Activated CD4-positive, alpha-beta T cell treated with anti-CD3 and anti-CD28 coated beads, Interleukin-2, amount 50 U/mL, for 1 hour (primary cell): ENCODE data around the gene RRP1B.
"Not testable (repeated sequence)": the region's sequence is repeated elsewhere in the genome, so short reads cannot be mapped to it uniquely, and the experiment has no call there.

Source experiments
- DNase-seq: peaks from one replicate; pipeline ENCODE4 v3.0.0-alpha.2; 2020

The RRP1B gene

DNA sequence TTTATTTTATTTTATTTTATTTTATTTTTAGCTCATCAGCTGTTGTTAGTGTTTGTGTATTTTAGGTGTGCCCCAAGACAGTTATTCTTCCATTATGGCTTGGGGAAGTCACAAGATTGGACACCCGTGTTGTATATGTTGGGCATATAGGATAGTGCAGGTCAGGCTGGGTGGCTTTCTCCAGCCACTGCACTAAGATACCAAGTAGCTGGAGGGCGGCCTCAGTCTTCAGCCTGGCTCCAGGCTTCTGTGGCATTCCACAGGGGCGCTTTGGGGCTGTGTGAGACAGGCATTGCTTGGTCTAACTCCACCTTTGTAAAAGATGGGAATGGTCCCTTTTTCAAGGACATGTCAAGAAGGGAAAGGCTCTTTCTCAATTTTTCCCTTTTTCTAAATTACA lies 16.5 kb downstream of the RRP1B start:
- no peak for DNase-seq

DNA sequence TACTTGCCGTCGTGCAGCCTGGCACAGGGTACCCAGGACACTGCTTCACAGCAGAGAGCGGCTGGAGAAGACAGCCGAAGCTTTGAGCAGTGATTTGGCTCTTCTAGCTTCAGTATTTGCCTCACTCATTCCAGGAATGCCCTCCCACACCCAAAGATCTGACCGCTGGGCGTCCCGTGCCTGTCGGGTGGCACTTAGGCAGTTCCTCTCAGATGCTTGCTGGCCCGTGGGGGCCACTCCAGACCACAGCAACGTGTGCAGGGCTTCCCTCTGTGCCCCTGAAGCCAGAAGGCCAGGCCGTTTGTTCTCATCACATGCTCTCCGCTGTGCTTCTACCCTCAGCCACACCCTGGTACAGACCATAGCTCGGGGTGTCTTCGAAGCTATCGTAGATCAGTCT lies 17.0 kb downstream of the RRP1B start:
- no peak for DNase-seq

DNA sequence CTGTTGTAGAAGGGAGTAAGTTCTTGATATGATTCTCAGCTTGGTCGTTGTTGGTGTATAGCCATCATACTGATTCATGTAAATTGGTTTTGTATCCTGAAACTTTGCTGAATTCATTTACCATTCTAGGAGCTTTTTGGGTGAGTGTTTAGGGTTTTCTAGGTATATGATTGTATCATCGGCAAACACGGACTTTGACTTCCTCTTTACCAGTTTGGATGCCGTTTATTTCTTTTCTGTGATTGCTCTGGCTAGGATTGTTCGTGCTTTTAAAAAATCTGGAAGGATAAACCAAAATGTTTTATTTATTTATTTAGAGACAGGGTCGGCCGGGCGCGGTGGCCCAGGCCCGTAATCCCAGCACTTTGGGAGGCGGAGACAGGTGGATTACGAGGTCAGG lies 20.6 kb downstream of the RRP1B start:
- DNase-seq = no peak

DNA sequence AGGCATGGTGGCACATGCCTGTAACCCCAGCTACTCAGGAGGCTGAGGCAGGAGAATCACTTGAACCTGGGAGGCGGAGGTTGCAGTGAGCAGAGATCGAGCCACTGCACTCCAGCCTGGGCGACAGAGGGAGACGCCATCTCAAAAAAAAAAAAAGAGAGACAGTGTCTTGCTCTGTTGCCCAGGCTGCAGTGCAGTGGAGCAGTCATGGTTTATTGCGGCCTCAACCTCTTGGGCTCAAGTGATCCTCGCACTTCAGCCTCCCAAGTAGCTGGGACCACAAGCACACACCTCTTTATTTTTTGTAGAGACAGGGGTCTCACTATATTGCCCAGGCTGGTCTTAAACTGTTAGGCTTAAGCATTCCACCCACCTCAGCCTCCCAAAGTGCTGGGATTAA lies 21.1 kb downstream of the RRP1B start:
- not testable (repeated sequence) for DNase-seq

DNA sequence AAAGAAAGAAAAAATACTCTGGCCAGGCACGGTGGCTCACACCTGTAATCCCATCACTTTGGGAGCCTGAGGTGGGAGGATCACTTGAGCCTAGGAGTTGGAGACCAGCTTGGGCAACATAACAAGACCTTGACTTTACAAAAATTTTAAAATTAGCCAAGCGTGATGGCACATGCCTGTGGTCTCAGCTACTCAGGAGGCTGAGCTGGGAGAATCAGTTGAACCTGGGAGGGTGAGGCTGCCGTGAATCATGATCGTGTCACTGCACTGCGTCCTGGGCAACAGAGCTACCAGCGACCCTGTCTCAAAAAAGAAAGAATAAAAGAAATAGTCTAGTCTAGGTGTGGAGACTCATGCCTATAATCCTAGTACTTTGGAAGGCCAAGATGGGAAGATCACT lies 22.3 kb downstream of the RRP1B start:
- no peak for DNase-seq

DNA sequence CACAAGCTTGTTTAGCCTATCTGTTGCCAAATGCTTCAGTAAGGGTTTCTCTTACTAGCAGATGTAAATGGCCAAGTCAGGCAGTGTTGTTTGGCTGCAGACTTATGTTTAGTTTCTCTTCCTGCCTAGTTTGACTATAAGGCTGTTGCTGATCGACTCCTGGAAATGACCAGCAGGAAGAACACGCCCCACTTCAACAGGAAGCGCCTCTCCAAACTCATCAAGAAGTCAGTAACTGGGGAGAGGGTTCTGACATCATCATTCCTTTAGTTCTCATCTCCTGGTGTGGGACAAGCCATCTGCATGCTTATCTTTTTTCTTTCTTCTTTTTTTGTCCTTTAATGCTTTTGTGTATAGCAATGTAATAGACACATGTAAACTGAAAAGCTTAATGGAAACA lies 25.1 kb downstream of the RRP1B start:
- no peak for DNase-seq

DNA sequence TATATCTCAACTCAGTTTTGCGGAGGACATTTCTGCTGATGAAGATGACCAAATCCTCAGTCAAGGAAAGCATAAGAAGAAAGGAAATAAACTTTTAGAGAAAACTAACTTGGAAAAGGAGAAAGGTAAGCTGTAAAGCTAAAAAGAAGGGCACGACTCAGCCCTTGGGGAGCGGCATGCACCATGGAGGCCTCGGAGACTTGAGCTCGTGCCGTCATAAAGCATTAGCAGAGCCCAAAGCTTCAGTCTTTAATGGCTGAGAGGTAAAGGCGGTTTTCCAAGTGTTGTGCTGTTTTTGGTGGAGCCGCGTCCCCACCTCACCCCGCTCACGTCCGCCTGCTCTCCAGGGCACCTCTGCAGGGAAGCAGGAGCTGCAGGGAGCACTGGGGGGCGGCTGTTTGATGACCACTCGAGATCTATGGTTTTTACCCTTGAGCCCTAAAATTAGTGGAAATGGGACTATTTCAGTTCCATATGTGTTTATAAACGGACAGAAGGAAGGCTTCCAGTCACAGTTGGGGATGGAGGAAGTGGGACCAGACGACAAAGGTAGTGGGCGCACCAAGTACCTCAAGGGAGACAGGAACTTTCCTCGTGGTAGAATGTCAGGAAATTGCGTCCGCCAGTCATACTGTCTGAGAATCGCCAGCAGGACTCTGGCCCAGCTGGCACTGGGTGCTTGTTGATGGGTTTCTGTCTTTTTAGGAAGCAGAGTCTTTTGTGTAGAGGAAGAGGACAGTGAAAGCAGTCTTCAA lies 27.6 kb downstream of the RRP1B start:
- no peak for DNase-seq

DNA sequence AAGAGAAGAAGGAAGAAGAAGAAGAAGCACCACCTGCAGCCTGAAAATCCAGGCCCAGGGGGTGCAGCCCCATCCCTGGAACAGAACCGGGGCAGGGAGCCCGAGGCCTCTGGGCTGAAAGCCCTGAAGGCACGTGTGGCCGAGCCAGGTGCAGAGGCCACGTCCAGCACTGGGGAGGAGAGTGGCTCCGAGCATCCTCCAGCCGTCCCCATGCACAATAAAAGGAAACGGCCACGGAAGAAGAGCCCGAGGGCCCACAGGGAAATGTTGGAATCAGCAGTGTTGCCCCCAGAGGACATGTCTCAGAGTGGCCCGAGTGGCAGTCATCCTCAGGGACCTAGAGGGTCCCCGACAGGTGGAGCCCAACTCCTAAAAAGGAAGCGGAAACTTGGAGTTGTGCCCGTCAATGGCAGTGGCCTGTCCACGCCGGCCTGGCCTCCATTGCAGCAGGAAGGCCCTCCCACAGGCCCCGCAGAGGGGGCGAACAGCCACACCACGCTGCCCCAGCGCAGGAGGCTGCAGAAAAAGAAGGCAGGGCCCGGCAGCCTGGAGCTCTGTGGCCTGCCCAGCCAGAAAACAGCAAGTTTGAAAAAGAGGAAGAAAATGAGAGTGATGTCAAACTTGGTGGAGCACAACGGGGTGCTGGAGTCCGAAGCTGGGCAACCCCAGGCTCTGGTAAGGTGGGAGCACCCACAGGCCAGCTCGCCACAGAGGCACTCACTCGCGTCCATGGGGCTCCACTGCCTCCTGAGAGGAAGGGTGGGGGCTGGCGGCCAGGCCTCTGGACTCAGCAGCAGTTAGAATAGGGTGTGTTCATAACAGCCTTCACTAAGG lies 28.4 kb downstream of the RRP1B start:
- DNase-seq = no peak

DNA sequence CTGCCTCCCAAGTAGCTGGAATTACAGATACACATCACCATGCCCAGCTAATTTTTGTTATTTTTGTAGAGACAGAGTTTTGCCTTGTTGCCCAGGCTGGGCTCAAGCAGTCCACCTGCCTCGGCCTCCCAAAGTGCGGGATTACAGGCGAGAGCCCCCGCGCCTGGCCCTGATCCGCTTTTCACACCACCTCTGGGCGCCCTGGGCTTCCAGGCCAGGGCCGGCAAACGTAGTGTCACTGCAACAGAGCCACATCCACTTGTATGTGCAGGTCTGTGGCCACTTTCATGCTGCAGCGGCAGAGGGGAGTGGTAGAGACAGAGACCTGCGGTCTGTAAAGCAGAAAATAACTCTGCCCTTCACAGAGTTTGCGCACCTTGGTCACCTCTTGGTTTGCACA lies 29.5 kb downstream of the RRP1B start:
- no peak for DNase-seq

DNA sequence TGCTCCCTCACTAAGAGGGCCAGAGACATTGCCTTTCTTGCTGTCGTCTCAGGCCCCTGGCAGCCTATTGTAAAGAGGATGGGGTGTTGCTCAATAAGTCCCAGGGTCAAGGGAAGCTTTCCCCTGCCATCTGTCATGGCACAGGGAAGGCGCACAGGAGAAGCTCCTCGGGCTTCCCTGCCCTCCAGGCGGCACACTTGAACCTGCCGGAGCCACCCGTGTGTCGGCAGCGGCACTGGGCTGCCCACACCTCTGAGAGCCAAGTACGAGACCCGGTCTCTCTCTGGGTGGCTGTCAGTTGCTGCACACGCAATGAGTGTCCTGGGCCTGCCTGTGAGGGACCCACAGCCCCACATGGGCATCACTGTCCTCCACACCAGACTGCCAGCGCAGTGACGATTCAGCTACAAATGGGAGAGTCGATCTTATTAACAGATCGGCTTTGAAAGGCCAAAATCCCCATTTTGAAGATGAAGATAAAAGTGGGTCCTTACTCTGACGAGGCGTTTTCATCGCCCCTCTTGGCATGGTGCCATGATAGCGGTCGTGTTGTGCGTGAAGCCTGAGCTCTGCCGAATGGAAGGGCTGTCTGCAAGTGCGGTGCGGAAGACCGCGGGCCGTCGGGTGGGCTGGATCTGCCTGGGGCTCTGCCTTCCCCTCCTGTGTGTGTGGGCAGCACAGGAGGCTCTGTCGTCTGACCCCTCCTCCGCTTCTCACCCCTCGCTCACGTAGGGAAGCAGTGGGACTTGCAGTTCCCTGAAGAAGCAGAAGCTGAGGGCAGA lies 30.4 kb downstream of the RRP1B start:
- no peak for DNase-seq

DNA sequence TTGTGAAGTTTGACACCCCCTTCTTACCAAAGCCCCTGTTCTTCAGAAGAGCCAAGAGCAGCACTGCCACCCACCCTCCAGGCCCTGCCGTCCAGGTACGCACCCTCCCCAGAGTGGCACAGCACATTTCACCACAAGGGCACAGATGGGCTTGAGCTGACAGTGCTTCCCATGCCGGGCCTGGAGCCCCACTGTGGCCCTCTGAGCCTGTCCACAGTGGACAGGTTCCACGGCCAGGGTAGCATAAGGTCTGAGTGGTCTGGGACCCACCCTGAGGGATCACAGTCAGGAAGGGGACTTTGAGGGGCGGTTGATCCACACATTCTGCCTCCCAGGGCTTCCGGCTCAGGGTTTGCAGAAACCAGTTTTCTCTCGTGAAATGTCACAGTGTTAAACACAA lies 31.0 kb downstream of the RRP1B start:
- no peak for DNase-seq

DNA sequence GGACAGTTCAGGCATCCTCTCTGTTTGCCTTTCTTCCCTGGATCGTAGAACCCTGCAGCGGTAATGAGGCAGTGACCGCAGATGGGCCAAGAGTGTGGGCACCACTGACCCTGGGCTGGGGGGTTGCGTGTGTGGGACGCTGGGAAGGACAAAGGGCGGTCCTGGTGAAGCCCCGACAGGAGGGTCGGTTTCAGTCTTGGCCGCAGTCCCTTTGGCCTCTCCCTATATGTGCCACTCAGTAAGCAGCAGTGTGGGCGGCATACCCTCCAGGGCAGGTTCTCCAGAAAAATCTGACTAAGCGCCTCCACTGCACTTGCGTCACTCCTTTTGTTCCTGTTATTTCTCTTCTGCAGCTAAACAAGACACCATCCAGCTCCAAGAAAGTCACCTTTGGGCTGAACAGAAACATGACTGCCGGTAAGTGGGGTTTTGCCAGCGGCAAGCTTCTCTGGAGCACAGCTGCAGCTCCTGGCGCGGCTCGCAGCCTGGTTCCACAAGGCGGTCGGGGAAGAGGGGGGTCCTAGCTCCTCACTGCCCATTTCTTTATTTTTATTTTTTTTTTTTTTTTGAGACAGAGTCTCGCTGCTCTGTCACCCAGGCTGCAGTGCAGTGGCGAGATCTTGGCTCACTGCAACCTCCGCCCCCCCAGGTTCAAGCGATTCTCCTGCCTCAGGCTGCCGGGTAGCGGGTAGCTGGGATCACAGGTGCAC lies 31.9 kb downstream of the RRP1B start:
- no peak for DNase-seq

DNA sequence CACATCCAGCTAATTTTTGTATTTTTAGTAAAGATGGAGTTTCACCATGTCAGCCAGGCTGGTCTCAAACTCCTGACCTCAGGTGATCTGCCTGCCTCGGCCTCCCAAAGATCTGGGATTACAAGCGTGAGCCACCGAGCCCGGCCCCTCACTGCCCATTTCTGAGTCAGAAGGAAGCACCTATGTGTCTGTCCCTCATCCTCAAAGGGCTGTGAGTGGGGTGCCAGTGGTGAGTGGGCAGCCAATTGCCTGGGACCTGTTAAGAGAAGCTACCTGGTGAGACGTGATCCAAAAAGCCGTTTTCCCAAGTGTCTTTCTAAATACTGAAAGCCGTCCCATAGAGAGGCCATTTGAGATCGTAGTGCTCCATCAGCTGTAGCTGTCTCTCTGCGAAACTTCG lies 32.4 kb downstream of the RRP1B start:
- DNase-seq = no peak

DNA sequence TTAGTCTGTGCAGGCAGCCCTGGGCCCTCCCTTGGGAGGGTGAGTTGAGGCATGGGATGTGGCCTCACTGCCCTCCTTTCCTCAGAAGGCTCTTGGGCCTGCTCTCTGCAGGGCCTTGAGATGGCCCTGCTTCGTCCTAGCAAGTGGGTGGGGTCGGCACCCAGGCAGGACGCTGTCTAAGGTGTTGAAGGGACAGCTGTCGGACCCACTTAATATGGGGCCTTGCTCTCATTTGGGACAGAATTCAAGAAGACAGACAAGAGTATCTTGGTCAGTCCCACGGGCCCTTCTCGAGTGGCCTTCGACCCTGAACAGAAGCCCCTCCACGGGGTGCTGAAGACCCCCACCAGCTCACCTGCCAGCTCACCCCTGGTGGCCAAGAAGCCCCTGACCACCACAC lies 33.6 kb downstream of the RRP1B start:
- no peak for DNase-seq

DNA sequence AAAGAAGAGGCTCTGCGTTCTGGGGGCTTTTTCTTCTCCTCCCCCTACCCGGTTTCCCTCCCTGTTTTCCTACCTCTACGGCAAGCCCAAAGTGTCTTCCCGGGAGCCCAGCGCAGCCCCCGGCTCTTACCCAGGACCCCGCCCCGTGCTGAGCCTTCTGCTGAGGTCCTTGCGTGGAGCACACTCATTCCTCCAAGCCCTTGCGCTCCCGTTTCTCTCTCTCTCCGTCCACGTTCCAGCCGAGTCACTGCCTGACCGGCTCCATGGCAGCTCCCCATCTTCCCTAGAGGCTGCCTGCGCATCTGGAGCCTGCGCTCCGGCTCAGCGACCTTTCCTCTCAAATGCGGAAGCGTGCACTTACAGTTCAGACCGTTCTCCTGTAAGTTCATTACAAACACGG lies 34.6 kb downstream of the RRP1B start:
- no peak for DNase-seq

DNA sequence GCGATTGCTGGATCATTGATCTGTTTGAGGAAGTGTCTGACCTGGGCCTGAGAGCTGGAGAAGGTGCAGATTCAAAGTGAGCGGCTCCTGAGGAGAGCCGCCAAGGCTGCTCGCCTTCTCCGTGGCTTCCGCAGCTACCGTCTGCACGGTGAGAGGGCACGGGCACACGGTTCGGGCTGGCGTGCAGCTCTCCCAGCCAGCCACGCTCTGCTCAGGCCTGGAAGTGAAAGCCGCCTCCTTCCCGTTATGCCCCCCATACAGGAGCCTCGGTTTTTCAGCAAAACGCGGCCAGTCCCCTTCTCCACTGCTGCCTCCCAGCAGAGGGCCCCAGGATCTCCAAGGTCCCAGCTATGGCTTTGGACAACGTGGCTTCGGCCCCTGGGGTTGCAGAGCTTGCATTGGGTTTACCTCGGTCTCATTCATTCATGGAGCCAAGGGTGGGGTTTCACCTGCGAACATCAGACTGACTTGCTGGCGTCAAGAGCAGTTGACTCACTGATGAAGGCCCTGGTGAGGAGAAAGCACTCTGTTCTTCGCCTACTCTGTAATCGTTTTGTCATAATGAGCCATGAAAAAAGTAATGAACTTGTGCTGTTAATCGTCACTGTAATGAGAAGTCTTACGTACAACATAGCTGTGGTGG lies 35.2 kb downstream of the RRP1B start:
- no peak for DNase-seq

DNA sequence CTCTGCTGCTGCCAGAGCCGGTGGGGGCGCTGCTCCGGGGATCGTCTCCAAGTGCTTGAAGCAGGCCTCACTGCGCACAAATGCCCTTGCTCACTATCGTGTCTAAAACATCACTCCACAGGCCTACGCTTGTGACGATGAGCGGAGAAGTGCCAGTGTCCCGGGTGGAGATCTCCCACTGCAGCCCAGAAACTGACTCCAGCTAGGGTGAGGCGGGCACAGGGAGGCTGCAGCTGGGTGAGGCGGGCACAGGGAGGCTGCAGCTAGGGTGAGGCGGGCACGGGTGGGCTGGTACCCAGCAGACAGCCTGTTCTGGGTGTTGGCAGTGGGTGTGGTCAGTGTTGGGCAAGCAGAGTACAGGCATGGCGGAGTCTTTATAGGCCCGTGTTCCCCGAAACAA lies 36.9 kb downstream of the RRP1B start:
- no peak for DNase-seq

DNA sequence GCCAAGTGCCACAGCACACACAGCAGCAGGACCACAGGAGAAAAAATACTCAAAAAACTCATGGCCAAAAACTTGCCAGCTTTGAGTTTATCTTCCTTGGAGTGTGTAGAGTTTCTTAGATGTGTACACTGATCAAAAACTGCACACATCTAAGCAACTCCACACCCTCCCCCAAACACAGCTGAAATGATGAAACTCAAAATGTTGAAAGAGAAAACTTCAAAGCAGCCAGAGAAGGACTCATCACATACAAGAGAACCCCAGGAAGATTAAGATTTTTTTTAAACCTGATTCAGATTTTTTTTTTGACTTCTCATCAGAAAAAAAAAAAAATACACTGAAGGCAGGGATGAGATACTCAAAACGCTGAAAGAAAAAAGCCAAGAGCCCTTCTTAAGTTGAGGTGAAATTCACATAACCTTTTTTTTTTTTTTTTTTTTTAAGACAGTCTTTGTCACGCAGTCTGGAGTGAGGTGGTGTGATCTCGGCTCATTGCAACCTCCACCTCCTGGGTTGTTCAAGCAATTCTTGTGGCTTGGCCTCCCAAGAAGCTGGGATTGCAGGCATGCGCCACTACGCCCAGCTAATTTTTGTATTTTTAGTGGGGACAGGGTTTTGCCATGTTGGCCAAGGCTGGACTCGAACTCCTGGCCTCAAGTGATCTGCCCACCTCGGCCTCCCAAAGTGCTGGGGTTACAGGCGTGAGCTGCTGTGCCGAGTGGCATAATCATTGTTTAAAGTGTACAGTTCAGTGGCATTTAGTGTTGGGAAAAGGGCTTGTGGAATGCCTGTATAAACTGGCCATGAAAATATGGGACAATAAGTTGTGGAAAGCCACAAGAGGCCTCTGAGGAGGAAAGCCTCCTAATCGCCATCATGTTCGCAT lies 38.6 kb downstream of the RRP1B start:
- DNase-seq = no peak

DNA sequence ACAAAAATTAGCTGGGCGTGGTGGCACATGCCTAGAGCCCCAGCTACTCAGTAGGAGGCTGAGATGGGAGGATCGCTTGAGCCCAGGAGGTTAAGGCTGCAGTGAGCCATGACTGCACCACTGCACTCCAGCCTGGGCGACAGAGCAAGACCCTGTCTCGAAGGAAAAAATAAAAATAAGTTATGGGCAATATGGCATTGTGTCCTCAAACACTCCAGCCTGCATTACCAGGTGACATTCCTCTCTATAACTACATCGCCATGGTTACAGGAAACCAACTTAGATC lies 40.1 kb downstream of the RRP1B start:
- DNase-seq = not testable (repeated sequence)

DNA sequence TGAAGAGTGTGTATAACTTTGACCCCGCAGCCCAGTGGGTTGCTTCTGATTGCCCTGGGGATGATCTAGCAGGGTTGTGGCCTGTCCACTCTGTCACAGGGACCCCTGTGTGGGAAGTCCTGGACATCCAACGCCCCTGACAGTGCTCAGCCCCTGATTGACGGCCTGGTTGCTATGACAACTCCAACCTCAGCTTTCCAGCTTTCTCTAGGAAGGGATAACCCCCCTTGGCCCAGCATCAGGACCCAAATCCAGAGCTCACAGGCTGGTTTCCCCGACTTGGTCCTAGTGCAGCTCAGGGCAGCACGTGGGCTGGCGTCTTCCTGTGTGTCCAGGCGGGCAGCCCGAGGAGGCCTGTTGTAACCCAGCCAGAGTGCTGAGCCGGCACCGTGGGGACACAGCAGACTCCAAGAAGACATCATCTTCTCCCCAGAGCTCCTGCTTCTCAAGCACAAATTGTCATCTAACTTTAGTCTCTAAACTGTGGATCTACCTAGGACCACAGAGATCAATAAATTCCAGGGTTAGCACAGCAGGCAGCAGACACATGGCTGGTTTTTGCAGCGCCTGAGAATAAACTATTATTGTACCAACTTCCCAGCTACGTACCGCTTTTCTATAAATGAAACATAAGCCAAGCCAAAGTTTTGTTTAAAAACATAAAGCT lies 40.7 kb downstream of the RRP1B start:
- DNase-seq = no peak
